ENCODE data around the gene PHF19.

PHF19 gene

DNA sequence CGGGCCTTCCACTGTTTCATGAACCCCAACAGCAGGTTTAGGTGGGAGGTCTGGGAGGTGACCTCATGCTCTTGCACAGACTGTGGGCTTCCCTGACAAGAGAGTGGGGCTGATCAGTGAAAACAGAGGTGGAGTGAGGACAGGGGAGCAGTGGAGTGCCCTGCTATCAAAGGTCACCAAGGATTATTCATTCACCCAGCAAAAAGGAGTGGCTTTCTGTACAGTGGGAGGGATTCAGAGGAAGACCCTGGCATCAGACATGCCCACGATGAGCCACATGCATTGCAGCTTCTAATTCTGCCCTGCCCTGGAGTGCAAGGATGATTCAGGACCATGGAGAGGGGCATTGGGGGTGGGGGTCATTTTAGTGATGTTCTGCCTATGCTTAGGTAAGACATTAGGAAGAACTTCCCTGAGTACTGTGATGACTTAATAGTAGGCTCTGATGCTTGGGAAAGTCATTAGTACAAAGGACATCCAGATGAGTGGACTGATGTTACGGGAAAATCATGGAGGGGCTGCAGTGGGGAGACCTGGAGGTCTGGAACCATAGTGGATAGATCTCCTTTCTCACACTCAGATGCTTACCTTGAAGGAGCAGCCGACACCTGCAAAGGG is 36.8 kb upstream of the PHF19 start:
- DNase-seq = no peak

DNA sequence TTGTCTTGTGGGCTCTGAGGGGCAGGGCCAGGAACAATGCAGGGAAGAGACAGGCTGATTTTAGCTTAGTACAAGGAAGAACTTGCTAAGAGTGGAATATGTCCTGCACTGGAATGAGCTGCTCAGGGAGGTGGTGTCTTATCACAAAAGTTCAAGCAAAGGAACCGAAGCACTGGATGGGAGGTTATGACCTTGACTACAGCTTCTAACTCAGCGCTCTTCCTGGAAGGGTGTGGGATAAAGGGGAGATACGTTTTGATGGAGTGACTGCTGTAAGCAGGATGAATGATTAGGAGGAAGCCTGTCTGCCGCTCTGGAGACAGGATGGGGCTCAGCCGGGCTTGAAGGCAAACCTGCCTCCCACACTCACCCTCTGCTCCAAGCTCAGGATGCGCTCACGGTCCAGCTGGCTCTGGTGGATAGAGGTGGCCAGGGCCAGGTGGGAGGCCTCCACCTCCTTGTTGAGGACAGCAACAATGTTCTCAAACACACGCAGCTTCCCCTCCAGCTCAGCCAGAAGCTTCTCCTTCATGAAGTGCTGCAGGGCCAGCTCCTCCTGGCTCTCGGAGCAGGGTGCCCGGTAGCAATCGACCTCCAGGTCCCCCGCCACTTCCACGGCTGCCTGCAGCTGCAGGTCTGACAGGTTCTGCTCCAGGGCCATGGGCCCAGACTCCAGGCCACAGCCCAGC is 36.1 kb upstream of the PHF19 start:
- no peak for DNase-seq

DNA sequence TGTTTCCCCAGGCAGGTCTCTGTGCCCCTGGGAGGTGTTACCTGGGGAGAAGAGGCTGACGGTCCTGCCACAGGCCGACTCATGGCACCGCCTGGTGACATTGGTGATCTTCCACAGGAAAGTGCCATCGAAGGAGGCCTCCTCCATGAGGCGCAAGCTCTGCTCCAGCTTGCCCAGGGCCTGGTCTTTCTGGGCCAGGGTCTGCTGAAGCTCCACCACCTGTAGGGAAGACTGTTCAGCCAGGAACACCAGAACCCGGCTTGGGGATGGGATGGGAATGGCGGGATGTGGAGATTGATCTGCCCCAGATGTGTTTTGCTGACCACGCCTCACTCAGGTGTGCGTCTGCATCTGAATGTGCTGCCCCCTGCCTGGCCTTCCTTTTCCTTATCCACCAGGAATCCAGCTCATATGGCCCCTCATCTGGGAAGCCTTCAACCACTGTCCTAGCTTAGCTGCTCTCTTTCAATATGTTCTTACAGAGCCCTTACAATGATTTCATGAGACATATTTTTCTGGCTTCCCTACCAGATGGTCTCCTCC is 34.4 kb upstream of the PHF19 start:
- DNase-seq = no peak

DNA sequence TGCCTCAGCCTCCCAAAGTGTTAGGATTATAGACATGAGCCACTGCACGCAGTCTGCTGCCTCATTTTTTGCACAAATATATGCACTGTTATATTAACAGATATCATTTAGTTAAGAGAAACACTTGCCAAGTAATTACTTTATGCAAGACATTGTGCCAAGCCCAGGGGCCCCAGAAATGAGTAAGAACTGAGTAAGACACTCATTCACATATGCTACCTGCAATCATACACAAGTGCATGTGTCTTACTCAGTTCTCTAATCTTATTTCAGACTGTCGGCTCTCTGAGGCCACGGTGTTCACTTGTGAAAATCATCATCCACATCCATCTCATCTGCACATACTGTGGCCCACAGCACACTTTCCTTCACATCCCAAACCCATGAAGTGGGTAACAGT is 33.7 kb upstream of the PHF19 start:
- no peak for DNase-seq

DNA sequence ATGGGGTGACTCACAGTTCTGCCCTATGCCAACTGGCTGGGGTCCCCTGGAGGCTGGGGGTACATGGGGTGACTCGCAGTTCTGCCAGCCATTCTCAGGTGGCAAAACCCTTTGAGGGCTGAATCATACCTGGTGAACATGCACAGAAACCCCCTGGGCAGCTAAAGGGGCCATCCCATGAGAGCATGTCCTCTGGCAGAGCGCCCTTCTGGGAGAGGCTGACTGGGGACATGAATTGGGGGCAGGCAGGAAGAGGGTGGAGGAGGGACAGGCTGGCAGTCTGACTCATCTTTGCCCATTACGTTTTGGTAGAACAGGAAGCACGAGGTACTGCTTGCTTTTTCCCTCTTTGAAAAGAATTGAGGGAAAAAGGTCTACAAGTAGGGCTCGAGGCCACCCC is 32.9 kb upstream of the PHF19 start:
- peak in 3 of 5 experiments; percentile 38 to 56 (median 55) for DNase-seq

DNA sequence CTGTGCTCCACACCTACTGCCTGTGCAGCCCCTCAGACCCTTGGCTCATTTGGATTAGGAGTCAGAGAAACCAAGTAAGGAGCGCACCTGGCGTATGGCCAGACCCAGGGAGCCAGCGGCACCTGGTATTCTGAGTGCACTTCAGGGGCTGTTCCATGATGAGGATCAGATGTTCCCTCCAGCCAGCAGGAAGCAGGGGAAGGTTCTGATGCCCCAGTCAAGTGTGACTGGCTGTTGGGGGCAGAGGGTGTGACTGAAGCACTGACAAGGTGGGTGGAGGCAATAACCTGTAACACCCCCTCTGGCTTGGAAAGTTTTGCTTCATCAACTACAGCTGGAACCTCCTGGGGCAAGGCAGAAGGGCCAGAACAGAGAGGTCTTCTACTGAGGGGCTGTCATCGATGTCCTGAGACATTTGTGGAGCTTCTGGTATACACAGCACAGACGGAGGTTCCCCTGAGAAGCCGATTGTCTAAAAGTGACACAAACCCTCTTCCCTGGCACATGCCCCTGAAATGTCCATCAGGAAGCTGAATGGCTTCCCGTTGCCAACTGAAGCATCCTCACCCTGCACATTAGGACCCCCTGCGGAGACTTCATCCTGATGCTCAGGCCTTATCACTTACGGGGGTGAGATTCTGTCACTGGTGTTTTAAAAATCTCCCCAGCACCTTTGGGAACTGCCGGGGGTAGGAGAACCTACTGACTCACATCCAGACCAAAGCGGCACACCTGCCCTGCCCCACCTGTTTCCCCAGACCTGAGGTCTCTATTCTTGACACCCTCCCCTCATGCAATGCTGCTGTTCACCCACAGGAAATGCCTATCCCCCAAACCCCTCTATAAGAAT is 28.6 kb upstream of the PHF19 start:
- peak in 1 of 5 experiments; percentile 77 for DNase-seq

DNA sequence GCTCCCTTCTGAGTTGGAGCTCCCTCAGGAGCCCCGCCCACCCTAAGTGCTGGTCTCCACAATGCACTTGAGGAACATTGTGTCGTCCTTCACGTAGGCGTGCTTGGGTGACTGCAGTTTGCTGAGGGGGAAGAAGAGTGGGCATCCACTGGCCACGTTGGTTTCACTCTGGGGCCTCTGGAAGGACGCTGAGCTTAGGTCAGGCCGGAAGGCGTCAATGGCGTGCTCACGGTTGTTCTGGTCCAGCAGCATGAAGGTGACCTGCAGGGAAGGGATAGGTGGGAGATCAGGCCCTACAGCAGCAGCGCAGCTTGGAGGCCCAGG is 28.0 kb upstream of the PHF19 start:
- no peak for DNase-seq

DNA sequence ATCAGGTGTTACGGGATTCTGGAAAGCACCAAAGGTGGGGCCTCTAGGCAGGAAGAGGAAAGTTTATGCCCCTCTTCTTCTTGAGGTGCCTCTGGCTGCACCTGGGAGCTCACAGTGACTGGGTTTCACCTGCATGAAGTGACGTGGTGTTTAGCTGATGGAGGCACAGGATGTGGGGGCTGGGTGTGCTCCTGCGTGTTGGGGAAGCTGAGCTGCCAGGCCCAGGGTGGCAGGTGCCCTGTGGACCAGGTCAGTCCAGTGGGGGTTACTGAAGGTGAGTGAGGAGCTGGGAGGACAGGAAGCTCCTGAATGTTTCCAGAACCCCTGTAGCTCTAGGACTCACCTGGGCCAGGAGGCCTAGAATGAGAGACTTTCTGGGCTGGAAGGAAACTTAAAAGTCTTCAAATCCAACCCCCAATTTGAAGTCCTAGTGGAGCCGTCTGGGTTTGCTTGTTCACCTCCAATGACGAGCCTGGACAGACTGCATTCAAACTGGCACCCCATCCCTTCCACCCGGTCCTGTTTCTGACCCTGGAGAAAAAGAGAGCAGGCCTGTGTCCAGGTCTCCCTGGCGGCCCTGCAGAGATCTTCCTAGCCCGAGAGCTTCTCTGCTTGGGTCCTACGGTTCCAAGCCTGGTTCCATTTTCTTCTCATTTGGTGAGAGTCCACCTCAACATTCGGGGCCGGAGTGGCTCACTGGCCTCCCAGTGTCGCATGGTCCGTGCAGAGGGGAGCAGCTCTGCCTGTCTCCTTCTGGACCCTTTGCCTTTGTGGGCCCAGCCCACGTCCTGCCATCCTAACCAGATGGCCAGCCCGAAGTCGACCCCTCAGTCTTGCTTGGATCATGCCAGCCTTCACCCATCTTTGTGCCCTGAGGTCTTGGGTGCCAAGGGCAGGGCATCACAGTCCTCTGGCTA is 27.3 kb upstream of the PHF19 start:
- DNase-seq = peak in 3 of 5 experiments; percentile 66 to 80 (median 67)

DNA sequence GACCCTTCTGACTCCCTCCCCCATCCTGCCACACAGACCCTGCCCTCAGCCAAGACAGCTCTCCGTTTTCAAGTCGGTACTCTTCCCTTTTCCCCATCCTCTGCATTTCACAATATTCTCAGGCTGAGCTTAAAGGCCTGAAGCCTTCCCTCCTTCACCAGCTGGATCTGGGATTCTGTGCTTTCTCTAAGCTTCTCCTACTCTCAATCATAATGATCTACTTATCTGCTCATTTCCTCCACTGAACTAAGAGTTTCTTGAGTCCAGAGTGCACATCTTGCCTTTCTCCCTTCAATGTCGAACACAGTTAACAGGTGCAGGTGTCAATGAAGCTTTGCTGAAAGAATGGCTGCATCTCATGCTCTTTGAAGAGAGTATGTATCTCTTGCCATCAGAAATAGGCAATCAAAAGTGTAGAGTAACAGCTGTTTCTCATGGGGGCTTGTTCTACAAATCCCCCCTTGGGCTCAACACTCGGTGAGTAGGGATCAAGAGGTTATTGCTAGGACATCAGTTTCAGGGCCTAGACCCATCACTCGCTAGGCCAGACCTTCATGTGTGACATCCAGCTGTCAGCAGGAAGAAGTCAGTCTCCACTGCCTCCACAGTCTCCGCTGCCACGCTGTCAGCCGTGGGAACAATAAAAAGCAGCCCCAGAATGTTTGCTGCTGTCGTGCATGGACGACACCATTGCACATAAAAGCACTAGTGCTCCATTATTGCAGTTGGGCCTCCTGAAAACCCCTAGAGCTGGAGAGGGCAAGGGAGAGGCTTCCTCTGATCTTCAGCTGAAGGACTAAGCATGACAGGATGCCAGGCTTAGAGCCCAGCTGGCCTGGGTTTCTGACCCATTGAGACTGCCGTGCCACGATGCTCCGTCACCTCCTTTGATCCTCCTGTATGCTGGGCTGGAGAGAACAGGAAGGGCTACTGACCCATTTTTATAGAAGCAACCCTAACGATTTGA is 25.9 kb upstream of the PHF19 start:
- no peak for DNase-seq

DNA sequence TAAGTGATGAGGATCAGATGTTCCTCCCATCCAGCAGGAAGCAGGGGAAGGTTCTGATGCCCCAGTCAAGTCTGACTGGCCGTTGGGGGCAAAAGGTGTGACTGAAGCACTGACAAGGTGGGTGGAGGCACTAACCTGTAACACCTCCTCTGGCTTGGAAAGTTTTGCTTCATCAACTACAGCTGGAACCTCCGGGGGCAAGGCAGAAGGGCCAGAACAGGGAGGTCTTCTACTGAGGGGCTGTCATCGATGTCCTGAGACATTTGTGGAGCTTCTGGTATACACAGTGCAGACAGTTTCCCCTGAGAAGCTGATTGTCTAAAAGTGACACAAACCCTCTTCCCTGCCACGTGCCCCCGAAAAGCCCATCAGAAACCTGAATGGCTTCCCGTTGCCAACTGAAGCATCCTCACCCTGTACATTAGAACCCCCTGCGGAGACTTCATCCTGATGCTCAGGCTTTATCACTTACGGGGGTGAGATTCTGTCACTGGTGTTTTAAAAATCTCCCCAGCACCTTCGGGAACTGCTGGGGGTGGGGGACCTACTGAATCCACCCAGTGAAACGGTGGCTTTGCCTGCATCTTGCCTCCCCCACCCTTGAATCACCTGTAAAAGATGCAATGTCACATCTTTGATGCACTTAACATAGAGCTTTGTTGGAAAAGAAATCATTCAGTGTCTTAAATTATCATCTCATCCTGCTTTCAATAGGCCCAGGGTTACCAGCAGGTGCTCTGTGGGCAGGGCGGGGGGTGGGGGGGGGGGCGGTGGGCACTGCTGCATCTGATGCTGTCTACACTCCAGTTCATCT is 25.0 kb upstream of the PHF19 start:
- DNase-seq = no peak

DNA sequence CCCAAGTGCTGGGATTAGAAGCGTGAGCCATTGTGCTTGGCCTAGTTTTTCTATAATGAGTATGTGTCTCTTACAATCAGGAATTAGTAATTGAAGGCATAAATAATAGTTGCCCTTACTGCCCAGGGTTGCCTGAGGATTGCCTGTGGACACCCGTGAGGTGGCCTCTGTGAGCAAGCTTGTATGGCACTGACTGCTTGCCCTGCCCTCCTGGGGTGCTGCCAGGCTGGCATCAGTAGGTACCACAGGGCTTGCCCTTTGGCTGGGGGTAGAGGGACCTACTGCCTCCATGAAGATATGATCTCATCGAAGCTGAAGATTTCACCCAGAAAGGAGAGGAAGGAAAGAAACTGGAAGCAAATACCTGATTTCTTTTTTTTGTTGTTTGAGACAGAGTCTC is 23.8 kb upstream of the PHF19 start:
- DNase-seq = no peak

DNA sequence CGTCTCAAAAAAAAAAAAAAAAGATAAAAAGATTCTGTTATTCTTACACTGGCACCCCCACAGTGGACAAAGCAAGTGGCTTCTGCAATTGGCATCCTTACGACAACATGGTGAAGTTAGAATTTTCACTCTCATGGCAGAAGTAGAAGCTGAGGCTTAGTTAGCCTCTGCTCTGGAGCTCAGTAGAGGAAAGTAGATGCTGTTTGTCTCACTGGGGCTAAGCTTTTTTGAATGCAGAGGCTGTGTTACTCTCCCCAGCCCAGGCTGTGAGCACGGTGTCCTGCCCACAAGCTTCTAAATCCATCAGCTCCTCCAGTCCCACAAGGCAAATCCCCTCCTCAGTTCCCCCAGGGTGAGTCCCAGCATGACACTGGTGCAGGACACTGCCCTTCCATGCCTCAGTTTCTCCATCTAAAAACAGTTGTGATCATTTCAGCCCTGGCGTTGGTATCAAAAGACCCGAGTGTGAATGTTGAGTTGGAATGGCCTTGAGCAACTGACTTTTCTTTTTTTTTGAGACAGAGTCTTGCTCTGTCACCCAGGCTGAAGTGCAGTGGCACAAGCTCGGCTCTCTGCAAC is 22.6 kb upstream of the PHF19 start:
- no peak for DNase-seq

DNA sequence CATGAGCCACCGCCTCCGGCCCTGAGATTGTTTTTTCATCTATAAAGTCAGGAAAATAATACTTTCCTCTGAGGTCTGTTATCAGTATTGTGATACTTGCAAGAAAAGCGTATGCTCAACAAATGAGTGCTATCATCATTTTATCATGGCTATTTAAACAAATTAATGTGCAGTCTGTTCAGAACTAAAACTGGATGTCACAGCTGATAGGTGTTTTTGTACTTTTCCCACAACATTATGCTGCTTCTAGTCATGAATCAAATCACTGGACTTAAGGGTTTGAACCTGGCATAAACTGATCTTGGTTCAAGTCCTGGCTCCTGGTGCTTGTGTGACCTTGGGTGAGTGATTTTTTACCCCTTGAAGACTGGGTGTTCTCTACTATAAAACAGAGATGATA is 21.4 kb upstream of the PHF19 start:
- no peak for DNase-seq

DNA sequence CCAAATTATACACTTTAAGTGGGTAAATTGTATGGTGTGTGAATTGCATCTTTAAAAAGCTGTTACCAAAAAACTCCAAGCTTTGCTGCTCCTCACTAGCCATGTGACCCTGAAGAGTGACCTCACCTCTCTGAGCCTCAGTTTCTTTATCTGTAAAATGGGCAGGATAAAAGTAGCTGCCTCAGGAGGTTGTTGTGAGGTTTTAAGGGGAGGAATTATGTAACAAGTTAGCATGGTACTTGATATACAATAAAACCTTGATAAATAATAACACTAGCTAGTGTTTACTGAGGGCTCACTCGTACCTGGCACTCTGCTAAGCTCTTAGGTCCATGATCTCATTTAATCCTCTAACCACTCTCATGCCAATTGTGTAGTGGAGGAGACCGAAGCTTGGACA is 19.0 kb upstream of the PHF19 start:
- DNase-seq = no peak

DNA sequence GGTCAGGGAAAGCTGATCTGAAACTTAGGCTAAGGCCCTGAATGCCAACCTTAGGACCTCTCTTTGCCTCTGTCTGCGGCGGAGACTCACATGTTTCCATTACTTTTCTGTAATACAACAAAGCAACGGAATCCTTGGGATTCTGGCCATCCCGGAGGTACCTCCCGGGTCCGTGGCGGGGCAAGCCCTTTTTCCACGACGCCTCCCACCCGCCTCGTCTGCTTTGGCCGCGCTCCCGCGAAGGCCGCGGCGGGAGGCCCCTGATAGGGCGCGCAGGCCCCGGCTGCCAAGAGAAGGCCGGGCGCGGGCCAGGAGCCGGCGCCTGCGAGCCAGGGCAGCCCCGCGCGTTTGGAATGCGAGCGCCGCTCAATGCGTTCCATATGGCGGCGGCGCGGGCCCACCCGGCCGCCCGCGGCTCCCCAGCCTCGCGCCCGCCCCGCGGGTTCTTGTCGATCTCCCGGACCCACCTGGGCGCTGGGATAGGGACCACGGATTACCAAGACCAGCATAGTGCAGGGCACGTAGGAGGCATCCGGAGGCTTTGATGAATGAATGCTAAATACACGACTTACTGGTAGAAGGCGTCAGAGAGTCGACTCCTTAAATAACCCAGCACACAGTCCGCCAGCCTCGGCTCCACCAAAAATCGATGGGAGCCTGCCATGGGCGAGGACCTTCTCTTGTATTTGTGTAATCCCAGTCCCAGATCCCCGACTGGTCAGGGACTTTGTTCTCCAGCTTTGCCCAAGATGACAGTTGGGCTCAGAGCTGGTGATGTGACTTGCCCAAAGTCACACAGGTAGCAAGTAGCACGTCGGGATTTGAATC is 17.5 kb upstream of the PHF19 start:
- no peak for DNase-seq

DNA sequence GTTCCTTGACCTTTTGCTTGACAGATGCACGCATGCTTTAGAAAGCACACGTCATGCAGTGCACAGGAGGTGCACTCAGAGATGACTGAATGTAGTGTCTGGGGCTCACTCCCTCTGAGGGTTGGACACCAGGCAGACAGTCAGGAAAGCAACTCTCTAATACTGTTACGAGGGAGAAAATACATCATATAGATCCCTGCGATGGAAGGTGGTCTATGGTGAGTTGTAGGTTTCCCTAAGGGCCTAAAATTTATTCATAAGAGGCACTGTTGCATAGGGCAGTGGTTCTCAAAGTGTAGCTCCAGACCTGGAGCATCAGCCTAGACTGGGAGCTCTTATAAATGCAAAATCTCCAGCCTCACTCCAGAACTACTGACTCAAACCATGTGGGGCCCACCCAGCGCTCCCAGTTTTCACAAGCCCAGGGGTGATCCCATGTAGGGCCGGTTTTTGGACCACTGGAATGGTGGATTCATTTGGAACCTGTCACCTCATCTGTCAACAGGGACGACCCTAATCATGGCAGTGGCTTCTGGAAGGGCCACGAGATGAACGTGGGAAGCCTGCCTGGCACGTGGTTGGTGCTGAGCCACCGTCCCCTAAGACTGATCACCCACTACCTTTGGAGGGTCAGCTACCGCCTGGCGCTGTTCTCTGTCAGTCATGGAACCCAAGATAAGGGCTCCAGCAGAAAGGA is 16.8 kb upstream of the PHF19 start:
- peak in 1 of 5 experiments; percentile 55 for DNase-seq

DNA sequence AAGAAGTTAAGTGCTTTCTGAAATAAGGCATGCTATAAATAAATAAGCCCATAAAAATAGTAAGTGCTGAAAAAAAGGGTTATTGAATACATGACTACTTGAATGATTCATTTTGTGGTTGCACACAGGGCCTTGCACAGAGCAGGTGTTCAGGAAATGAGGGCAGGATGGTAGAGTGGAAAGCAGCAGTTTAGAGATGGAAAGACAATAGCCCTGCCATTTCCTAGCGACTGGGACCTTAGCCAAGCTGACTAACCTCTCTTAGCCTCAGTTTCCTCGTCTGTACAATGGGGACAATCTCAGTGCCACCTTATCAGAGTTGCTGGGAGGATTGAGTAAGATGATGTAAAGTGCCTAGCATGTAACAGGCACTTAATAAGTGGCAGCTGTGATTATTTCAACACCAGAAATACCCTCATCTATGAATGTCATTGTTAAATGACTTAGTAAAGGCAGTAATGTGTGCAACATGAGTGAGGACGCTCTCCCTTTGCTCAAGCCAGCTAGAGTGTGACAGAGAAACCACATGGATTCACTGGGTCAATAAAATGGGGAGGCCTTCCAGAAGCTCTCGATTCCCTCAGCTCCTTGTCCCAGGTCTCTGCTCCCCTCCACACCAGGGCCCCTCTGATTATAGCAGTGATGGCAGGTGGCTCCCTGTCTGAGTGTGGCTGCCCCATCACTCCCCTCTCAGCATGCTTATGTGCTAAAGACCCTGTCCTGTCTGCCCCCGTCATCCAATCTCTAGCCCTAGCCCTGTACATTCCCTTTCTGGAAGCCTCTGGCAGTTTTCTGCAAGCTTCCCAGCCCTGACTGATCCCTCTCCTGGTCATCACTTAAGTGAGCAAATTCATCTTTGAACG is 16.0 kb upstream of the PHF19 start:
- peak in 4 of 5 experiments; percentile 33 to 96 (median 58) for DNase-seq
